HG03354 (cell line): Measurements from ENCODE around the gene AGXT.

Source experiments
- ATAC-seq: cut with Tn5 transposase; IDR thresholded peaks from one replicate; pipeline ENCODE4 v1.9.1; 2021; ENCODE audit warnings: mild to moderate bottlenecking; ENCODE audit not compliant: unreplicated experiment, poor library complexity, severe bottlenecking

Gene AGXT

DNA sequence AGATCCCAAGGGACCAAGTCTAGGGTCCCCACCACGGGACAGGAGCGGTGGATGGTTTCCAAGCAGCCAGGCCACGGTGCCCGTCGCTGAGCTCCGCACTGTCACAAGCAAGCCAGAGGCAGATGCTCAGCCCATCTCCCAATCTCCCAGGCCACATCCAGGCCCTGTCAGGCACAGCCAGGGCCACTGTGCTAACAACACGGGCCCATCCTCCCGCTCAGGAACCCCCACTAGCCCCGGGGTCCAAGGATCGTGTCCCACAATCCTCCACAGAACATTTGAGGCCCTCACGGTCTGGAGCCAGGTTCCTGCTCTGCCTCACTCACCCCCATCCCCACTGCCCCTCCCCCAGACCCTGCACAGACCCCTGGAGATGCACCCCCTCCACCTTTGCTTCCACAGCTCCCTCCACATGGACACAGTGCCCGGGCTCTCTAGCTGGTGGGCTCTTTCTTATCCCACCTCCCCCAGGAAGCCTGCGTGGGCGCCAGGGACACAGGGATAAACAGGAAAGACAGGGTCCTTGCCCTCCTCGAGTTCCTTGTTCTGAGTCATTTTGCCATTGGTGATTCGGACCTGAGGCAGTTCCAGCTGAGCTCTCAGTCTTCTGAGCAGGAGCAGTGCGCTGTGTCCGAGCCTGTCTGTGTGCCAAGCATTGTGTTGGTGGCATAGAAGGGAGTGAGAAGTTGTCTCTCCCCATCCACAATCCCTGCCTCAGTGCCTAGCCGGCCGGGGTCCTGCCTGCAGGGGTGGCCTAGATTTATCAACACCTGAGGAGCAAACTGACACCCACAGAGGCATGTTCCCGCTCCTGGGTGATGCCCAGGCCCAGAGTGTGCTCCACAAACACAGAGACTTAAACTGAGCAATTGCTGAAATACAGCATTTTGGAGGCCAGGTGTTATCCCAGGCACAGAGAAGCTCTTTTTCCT is 44.5 kb downstream of the AGXT start:
- ATAC-seq, result no peak

DNA sequence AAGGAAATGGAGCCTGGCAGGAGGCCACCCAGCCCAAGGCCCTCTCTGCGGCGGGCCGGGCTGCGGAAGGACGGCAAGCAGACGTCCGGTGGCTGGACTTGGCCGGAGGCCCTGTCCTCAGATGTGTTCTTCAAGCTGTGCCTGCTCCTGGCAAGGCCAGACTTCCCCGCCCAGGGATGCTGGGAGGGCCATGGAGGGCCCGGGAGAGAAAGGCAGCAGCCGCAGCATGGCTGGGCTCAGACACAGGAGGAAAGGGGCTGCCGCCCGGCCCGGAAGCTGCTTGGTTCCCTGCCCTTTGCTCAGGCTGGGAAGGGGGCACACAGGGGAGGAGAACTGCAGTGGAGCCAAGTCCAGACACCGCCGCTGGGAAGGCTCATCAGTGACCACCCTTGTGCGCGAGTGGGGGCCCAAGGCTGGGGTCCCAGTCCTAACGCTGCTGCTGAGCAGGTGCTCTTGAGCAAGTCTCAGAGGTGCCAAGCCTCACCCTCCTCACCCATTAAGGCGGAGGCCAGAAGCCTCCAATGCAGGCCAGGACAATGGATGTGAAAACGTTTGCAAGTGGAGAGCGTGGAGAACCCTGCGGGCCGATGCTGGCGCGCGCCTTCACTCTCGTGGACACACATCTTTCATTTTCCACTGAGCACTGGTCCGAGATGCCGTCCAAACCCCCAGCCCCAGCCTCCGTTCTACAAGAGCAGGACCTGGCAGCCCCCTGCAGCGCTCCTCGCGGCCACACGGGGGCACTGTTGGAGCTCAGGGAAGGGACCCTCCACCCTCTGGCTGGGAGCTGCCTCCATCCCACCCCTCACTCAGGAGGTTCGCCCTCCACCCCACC is 45.4 kb downstream of the AGXT start:
- ATAC-seq, result no peak

DNA sequence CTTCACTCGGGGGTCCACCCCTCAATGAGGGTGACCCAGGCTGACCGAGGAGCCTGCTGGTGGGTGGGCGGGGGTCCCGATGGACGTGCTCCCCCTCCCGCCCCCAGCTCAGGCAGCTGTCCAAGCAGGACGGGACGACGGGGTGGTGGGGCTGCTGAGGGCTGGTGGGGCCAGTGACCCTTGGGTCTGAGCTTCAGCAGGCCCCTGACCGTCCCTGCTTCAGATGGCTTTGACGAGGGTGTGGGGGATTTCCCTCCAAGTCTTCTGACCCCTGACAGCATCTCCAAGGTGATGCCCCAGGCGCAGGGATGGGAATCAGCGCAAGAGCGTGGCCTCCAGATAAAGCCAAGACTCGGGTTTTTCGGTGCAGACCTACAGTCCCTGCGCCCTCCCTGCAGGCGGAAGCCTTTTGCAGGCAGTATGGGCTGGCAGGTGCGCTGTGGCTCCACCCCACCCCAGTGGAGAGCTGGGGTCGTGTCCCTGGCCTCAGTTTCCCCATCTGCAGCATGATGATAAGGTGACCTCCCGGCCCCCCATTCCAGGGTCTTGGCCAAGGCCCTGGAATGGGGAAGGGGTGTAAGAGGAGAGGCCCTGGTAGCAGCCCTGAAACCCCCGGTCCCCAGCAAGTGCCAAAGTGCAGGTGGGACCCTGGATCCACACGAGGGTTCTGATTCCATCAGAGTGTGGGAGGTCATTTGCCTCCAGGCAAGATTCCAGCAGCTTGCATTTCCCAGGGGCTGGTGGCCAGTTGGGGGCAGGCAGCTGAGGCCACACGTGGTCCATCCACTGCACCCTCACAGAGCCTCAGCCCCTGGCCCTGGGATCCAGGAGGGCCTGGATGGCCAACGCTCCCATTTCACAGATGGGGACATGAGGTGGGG is 46.3 kb downstream of the AGXT start:
- no peak for ATAC-seq

DNA sequence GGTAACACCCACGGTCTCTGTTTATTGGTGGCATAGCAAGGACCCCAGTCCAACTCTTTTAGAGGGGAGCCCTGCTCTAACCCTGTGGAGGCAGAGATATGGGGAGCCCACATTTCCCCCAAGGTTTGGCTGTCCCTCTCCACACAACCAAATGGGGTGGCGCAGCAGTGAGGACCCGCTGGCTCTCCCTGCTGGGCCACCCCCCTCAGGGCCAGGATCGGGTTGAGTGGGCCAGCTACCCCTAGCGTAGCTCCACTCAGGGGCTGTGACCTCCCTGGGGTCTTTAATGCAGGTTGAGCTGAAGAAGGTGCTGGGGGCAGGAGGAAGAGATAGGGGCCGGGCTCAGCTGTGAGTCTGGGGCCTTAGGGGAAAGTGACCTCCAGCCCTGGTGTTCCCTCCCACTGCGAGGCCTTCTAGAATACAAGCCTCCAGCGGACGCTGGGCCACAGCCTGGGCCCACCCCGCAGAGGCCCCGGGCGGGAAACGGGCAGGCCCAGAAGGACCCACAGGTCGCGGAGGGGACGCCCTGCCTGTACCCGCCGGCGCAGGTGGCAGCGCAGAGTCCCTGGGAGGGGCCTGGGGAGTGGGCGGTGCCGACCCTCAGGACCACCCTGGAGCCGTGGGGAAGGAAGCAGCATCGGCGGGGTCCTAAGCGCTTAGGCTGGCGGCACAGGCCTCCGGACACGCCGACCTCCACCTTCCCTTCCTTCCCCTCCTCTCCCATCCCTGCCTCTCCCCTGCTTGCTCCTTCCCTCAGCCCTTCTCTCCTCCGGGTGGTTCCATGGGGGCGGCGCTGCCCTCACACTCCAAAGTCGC is 47.1 kb downstream of the AGXT start:
- no peak for ATAC-seq

DNA sequence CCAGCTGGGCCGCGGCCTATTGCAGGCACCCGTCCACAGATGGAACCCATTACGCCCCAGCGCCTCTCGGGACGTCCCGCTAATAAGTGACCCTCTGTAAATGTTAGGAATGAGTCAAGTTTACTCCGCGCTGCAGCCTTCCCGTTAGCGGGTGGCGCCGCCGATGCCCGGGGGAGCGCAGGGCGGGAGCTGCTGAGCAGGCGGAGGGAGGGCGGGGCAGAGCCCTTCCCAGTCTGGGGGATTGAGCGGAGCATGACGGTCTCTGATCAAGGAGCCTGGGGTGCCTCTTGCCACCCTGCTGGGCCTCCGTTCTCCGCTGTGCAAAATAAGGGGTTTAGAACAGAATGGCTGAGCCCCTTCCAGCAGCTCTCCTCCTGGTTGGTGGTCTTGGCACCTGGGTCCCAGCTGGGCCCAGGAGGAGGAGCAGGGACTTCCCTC is 48.0 kb downstream of the AGXT start:
- ATAC-seq, result no peak

DNA sequence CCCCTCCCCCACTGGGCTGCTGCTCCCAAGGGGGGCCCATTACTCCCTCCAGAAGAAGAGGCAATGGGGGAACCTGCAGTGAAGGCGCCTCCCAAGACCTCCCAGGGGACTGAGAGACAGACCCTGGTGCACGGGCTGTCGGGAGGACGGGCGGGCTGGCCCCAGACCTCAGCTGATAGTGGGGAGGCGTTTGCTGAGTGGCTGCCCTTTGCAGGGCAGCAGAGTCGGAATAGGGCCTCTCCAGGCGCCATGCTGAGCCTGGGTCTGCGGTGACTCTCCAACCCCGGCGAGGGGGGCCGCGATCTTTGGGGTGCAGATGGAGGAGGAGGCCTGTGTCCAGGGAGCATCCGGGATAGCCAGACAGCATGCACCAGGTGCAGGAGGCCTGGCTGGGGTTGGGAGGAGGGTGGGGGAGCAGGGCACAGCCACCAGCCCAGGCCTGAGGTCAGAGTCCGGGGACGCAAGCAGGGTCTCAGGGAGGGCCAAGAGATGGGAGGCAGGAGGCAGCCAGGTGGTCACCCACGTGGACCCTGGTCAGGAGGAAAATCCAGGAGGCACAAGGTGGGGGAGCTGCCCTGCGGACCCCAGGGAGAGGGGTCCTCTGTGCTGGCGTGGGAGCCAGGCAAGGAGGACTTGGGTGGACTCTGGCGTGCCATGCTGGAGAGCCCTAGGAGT is 48.5 kb downstream of the AGXT start:
- ATAC-seq, result no peak

DNA sequence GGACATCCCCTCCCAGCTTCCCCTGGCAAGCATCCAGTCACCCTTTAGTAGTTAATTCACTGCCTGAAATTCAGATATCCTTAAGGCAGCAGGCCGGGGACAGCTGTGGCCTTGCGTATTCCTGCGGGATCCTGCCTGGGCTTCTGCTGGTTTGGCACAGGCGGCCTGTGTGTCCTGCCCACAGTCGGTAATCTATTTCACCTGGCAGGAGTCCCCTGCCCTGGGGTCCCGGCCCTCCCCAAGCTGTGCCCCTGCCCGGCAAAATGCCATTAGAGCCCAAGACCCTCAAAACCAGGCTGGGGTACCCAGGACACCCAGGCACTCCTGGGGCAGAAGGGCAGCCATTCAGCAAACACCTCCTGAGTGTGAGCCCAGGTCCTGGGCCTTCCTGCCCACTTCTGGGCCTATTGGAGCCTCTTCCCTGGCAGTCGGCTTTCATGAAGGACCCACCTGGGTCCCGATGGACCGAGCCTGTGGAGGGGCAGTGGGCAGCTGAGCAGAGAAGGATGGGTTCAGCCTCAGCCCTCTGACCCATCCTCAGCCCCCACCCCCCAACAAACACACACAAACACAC is 49.1 kb downstream of the AGXT start:
- ATAC-seq, result no peak

DNA sequence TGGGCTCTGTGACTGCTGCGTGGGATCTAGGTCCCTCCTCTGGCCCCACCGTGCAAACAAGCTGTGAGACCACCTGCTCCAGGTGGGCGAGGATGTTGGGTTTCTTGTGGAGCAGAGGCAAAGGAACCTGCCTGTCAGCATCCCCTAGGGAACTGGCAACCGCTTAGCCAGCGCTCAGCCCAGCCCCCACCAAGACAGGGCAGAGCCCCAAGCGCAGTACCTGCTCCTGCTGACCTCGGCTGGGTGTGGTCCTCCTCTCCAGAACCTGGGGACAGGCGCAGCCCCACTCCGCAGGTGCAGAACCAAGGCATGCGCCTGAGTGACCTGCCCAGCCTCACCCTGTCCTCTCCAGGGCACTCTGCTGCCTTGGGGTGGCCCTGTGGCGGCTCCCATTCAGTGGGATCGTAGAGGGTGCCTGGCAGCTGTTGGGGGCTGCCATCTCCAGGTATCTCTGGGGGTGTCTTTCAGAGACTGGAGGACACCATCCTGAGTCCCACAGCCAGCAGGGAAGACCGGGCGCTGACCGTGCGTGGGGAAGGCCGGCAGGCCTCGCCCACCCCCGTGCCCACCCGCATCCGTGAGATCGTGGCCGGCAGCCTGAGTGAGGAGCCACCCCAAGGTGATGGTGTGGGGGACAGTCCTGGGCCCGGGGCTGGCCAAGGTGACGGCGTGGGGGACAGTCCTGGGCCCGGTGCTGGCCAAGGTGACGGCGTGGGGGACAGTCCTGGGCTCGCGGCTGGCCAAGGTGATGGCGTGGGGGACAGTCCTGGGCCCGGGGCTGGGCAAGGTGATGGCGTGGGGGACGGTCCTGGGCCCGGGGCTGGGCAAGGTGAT is 49.9 kb downstream of the AGXT start:
- ATAC-seq, result no peak

DNA sequence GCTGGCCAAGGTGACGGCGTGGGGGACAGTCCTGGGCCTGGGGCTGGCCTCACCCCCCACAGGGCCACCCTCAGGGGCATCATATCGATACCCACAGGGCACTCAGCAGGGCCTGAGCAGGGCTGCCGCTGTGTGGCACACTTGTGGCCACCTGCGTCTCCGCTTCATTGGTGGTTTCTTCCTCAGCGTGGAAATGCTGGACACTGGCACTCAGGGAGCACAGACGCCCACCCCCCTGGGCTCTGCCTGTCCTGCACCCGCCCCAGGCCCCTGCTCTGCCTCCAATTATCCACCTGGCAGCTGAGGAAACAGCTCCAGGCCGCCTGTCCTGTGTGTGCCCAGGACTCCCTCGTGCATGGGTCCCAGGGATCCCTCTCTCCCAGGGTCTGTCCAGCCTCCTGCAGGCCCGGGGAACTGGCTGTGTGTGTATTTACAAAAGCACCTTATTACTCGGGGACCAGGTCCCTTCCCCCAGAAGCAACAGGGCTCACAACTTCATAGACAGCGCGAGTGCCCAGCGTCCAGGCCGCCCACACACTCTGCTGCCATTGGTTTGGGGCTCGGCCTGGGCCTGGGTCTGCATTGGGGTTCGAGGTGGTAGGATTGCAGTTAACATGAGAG is 50.6 kb downstream of the AGXT start:
- no peak for ATAC-seq

DNA sequence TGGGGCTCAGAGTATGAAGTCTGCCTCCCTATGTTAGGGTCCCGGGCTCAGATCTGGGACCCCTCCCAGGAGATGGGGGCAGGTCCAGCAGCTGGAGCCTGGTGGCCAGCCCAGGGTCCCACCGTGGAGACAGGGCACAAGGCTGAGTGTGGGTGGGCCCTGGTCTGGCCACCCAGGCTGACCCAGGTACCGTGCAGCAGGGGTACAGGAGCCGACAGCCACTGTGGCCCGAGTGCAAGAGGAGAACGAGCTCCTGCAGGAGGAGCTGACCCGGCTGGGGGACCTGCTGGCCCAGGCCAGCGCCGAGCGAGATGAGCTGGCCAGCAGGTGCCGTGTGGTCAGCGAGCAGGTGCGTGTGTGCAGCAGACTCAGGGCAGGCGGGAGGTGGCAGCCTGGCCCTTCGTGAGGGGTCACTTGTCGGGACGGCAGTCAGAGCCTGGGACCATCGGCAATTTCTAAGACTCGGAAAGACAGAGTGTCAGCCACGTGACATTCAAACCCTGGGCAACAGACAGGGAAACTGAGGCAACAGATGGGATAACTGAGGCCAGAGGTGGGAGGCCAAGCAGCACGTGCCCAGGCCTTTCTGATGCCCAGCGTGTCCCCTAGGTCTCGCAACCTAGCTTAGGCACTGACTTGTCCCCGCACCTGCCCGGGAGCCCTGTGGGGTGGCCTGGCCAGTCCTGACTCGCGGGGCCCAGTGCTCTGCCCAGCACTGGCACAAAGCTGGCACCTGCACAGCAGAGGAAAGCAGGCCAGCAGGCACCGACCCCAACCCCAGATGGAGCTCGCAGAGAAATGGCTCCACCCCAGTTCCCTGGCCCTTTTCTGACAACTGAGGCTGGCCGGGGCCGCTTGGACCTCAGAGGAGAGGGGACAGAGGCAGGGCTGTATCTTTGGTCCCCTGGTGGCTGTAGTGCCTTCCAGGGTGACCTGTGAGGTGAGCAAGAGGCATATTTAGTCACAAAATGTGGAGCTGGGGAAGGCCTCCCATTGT is 51.5 kb downstream of the AGXT start:
- ATAC-seq, result no peak

DNA sequence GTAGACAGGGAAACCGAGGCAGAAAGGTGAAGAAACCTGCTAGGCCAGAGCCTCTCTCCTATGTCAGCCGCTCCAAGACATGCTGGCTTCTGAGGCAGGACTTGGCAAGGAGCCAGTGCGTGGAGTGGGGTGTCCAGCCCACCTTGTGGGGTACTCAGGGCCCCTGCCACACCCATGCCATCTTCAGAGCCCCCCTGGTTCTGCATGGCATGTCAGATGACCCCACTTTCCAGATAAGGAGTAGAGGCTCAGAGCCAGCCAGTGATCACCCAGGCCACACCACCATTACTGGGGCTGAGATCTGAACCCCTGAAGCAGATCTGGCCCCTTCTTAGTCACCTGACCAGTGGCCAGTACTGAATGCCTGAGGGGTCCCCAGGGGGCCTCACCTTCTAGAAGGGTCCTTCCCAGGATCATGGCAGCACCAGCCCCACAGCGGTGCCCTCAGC is 52.2 kb downstream of the AGXT start:
- no peak for ATAC-seq

DNA sequence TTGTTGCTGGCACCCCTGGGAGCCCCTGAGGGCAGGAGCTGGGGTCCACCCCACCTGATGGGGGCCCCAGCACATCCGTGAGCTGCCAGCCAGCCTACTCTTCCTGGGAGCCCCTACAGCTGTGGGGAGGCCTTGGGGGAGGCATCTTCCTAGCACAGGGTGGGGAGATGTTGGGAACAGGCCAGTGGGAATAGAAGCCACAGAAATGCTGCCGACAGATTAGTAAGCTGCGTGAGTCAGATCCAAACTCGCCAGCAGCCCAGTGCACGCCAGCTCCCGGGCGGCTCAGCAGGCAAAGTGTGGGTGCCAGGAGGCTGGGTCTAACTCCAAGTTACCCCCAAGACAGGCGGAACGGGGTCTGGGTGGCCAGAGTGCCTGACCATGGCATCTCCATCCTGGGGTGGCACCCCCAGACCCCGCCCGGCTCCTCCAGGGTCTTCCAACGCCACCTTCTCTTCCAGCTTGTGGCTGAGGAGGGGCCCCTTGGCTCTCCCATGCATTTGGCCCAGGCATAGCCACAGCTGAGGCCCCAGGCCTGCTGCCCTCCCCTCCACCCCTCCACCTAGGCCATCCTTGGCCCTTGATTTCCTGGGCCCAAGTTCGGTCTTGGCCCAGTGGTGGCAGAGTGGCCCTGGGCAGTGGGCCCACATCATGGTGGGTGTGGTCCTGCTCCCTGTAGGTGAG is 52.8 kb downstream of the AGXT start:
- ATAC-seq, result no peak

DNA sequence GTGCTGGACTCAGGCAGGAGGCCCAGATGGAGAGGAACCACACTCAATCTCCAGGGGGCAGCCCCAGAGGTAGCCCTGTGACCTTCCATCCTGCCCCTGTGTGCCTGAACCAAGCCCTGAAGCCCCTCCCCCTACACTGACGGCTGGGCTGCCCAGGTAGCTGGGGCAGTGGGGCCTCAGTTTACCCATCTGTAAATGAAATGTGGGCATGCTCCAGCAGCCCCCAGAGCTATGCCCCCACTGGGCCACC is 53.3 kb downstream of the AGXT start:
- ATAC-seq, result no peak

DNA sequence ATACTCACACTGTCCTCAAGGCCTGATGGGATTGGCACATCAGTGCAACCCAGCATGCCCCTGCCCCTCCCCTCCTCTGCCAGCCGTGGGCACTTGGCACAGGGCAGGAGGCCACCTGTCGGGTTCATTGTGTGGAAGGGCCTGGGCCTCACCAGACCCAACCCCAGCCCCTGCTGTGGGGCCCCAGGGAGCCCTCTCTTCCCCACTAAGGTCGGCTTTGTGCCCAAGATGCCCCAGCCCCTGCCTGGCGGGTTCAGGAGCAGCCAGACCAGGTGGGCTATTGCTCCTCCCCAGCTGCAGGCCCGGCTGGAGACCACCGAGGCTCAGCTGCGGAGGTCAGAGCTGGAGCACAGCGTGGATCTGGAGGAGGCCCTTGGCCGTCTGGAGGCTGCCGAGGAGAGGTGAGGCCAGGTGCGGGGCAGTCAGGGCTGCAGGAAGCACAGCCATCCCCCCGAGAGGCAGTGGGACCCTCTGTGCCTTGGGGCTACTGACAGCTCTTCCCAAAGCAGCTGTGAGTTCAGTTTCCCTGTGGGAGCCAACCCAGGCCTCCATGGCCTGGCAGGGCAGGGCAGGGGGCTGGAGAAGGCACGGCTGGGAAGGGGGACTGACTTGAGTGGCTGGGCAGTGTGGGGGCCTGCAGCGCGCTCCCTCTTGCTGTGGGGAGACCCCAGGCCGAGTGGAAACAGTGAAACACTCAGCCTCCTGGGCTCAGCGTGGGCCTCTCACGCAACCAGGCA is 53.8 kb downstream of the AGXT start:
- no peak for ATAC-seq

DNA sequence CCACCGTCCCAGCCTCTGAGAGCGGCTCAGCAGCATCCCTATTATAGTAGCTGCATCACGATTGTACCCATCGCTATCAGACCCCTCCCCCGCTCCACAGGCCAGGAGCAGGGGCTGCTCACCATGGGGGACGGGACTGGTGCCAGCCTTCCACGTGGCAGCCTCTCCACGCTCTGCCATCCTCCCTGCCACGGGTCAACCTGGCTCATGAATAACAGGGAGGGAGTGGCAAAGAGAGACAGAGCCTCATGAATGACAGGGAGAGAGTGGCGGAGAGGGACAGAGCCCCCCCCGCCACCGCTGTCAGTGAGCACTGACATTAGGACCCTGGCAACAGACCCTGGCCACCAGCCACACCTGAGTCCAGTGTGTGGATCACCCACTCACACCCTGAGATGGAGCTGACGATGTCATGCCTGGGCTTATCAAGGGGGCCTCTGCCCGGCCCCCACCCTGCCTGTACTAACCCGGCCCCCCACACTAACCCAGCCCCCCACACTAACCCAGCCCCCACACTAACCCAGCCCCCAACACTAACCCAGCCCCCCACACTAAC is 54.4 kb downstream of the AGXT start:
- no peak for ATAC-seq
